GM04503 (cell line): ENCODE results near the gene MRPL58.

ENCODE experiments used
- DNase-seq: peaks from one replicate; pipeline ENCODE4 v3.0.0-alpha.2; 2012; ENCODE audit warnings: low read depth

Gene MRPL58

GRCh38 chr17:75047398-75048098 is 35.1 kb downstream of the MRPL58 start:
- no peak for DNase-seq

GRCh38 chr17:75048249-75048878 is 35.9 kb downstream of the MRPL58 start:
- DNase-seq: no peak

DNA sequence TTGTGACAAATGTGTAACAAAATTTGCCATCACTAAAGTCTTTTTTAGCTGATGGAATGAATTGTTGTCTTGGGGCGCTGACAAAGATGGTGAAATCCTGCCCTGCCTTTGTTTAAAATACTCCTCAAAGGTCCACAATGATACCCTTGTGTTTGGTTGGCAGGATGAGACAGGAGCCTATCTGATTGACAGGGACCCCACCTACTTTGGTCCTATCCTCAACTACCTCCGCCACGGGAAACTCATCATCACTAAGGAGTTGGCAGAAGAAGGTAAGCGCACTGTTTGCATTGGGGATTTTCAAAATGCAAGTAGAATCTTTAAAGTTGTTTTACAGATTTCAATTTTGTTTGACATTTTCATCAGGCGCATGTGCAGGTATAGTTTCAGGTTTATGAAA is 36.6 kb downstream of the MRPL58 start:
- DNase-seq: no peak

DNA sequence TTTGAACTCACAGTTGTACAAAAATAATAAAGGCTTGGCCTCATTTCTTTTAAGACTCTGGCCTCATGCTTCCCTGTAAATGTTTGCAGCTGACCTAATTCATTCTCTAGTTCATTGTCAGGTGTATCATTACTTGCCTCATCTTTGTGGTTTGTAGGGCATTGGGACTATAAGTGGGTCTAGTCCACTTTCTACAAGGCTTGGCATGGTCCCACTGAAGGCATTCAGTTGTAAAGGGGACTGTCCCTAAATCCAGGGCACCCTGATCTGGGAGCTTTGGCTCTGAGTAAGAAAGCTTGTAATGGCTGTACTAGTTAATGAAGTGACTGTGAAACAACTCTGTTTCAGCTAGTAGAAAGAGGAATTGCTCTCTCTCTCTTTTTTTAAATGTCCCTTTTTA is 37.2 kb downstream of the MRPL58 start:
- DNase-seq: no peak

DNA sequence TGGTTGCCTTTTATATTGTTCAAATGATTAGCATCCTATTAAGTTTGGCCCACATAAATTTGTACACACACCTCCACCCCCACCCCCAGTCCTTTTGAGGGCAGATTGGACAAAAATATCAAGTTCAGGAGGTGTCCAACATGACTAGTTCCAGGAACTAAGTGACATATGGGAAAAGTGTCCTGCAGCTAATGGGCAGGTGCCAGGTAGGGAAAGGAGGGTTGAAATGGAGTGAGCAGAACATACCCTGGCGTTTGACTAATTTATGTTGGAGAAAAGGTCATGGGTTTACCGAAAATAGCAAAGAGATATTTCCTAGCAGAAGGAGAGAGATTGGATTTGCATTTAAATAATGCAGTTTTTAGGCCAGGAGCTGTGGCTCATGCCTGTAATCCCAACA is 39.5 kb downstream of the MRPL58 start:
- DNase-seq: no peak

- DNase-seq: peak; percentile 72
Observed at GRCh38 chr17:75059369-75060345, 47.2 kb downstream of the MRPL58 start.

DNA sequence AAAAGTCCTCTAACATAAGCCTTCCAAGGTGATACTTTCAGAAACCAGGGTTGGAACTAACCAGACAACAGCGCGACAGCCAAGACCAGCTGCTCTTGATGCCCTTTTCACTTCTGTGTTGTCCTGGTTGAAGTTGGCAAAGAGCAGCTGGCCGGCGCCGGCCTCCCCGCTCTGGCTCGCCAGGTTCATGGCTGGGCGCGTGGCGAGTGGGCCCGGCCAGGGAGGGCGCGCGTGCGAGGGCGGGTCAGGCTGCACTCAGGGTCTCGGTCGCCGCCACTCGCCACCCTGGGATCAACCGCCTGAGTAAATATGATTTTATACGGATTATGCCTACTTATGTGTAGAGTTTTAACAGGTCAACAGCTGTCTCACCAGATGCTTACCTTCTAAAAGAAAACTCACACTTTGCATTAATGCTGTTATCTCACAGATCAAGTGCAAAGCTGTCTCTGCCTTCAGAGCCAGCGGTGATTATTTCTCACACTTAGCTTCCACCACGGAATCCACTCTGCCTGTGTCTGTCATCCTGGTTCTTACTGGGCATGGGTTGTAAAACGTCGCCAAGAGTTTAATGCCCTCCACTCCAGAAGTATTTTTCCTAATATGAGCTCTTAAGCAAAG is 48.1 kb downstream of the MRPL58 start:
- no peak for DNase-seq

- no peak for DNase-seq
Observed at GRCh38 chr17:75061055-75061438, 48.6 kb downstream of the MRPL58 start.

GRCh38 chr17:75061618-75062017 is 49.1 kb downstream of the MRPL58 start:
- no peak for DNase-seq

DNA sequence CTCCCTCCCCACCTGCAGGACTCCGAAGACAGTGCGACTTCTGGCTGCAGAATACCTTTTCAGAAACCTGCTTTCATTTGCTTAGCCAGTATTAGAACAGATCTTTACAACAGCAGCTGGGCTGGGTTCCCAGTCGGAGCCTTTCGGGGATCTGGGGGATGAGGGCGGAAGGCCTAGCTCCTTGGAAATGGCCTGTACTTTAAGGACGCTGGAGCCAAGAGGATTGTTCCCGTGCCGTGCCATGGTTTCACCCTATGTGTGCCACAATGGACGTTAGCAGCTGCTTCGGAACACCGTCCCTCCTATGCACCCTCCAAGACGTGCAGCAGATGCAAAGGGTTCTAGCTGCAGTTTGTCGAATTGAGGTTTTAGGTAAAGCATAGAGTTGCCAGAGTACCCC is 50.7 kb downstream of the MRPL58 start:
- no peak for DNase-seq

DNA sequence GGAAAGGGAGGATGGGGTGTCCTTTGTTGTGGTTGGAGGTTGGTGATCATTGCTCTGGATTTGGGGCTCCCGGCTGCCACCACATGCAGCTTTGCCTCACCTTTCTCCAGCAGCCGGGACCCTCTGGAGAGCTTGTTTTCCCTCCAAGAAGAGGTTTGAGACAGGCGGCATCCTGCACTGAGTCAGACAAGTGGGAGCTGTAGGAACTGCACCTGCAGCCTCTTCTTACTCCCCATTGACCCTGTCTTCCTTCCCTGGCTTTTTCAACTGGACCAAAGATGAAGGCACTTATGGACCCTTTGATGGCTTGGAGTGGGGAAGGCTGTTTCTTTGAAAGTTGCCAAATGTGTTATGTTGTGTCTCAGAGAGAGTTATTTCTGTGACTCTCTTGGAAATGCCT is 51.2 kb downstream of the MRPL58 start:
- no peak for DNase-seq

GRCh38 chr17:75064040-75064439 is 51.6 kb downstream of the MRPL58 start:
- DNase-seq: no peak

- no peak for DNase-seq
Observed at GRCh38 chr17:75064460-75064859, 52.0 kb downstream of the MRPL58 start.

GRCh38 chr17:75064867-75065561 is 52.5 kb downstream of the MRPL58 start:
- no peak for DNase-seq

DNA sequence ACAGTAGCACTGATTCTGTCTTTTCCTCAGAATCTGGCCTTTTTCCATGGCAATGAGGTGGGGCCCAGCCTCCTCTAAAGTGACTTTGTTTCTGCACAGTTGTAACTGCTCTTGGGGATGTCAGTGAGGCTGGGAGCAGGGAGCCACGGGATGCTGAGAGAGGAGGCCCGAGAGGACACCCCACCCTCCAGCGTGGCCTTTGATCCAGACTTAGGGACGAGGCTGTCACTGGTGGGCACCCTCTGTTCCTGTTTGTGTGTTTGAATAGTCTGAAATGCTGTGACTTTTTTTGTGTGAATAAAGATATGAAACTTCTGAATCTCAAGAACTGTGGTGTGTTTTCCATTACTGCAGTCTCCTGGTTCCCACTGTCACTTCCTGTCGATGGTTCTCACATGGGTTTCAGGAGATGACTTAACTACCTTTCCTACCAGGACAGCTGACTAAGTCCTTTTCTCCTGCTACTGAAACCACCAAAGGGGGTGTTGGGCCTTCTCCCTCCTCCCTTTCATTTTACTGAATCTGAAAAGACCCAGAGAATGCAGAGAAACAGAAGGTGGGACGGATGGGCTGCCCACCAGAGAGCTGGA is 53.2 kb downstream of the MRPL58 start:
- DNase-seq: no peak

GRCh38 chr17:75067856-75068255 is 55.4 kb downstream of the MRPL58 start:
- DNase-seq: no peak

DNA sequence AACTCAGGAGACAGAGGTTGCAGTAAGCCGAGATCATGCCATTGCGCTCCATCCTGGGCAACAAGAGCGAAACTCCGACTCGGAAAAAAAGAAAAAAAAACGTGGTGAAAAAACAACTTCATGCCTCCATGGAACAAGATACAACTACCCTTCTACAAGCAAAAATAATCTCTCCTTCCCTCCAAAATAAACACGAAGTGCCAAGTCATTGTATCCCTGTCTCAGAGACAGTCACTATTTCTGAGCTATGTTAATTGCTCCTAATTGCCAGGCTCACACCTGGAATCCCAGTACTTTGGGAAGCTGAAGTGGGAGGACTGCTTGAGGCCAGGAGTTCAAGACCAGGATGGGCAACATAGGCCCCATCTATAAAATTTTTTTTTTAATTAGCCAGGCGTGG is 56.3 kb downstream of the MRPL58 start:
- no peak for DNase-seq

DNA sequence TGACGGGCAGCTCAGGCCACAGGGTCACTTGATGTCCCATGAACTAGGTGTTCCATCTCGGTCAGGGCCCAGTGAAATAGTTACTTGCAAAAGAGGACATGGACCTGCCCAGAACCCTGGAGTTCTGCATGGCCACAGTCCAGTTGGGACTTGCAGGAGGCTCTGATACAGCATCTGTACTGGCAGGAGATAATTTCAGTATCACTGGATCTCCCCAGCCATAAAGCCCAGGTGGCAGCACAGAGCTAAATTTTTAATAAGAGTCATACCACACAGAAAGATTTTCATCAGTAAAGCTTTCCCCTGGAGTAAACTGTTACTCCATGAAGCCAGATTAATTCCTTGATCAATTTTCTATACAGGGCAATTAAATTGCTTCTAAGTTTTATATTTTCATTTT is 57.3 kb downstream of the MRPL58 start:
- DNase-seq: no peak
